Endometrial microvascular endothelial cells (primary cell): ENCODE data around the gene MESP1. TPM values are rescaled to one million over a fixed set of nuclear protein-coding genes. Genes with fewer than 3 reads are reported as not detected.
"Not testable (repeated sequence)": the region's sequence is repeated elsewhere in the genome, so short reads cannot be mapped to it uniquely, and the experiment has no call there.

Experiments used
- in situ Hi-C: cut with HindIII; loops from 2 replicates; pipeline ENCODE4 v1.10.0; 2017; ENCODE audit warnings: low sequenced_read_pairs, low pct_unique_long_range_greater_than_20kb; ENCODE audit errors: inconsistent ontology term
- total RNA-seq: library from RNA; depleted of rRNA; stranded (reverse); fragments of >200 nt; gene quantifications from one replicate; pipeline ENCODE4 v1.2.3, GENCODE V29; 2015; ENCODE audit errors: inconsistent ontology term

MESP1 gene
- total RNA-seq = 0.46 TPM

- in situ Hi-C loops = no loop called here
Measured at GRCh38 chr15:89750560-89751542, at the start of gene MESP1. MESP1 (minus strand) TSS chr15:89751249; CDS start chr15:89751231, 18 bp downstream.

- in situ Hi-C loops = no loop called here
Measured at GRCh38 chr15:89799918-89800498, 49.0 kb upstream of the MESP1 start.

GRCh38 chr15:89799011-89799911 lies 48.2 kb upstream of the MESP1 start:
- in situ Hi-C loops = no loop called here

GRCh38 chr15:89797678-89798201 lies 46.7 kb upstream of the MESP1 start:
- in situ Hi-C loops = no loop called here

- in situ Hi-C loops = no loop called here
Measured at GRCh38 chr15:89795996-89796395, 44.9 kb upstream of the MESP1 start.

GRCh38 chr15:89794627-89795241 lies 43.7 kb upstream of the MESP1 start:
- in situ Hi-C loops = no loop called here

GRCh38 chr15:89792106-89792805 lies 41.2 kb upstream of the MESP1 start:
- in situ Hi-C loops = no loop called here

- in situ Hi-C loops = no loop called here
Measured at GRCh38 chr15:89790661-89791060, 39.6 kb upstream of the MESP1 start.

- in situ Hi-C loops = no loop called here
Measured at GRCh38 chr15:89790206-89790605, 39.2 kb upstream of the MESP1 start.

- in situ Hi-C loops = not testable (repeated sequence)
Measured at GRCh38 chr15:89788585-89788984, 37.5 kb upstream of the MESP1 start.

- in situ Hi-C loops = no loop called here
Measured at GRCh38 chr15:89787944-89788343, 36.9 kb upstream of the MESP1 start.

- in situ Hi-C loops = no loop called here
Measured at GRCh38 chr15:89785774-89786140, 34.7 kb upstream of the MESP1 start.

GRCh38 chr15:89785064-89785773 lies 34.2 kb upstream of the MESP1 start:
- in situ Hi-C loops = no loop called here

- in situ Hi-C loops = no loop called here
Measured at GRCh38 chr15:89784686-89784960, 33.6 kb upstream of the MESP1 start.

- in situ Hi-C loops = no loop called here
Measured at GRCh38 chr15:89783861-89784685, 33.0 kb upstream of the MESP1 start.

- in situ Hi-C loops = no loop called here
Measured at GRCh38 chr15:89783111-89783860, 32.2 kb upstream of the MESP1 start.
